H1 (cell line): ENCODE measurements around the gene MTMR2. TPM values are rescaled to one million over a fixed set of nuclear protein-coding genes. Genes with fewer than 3 reads are reported as not detected.

Experiments
- CTCF ChIA-PET: fragments of 300-600 bp; sonication (Branson Sonifier 250); formaldehyde crosslinking; loops from one replicate; lab custom pipeline; 2021; ENCODE audit not compliant: partially characterized antibody; lab: Charles Lee
- POLR2A ChIA-PET: fragments of 300-600 bp; sonication (Branson Sonifier 250); formaldehyde crosslinking; loops from one replicate; lab custom pipeline; 2021; ENCODE audit warnings: inconsistent platforms; ENCODE audit not compliant: partially characterized antibody; lab: Charles Lee
- DNase-seq, 2 experiments: peaks; one replicate each; pipeline versions ENCODE4 v3.0.0 to v3.0.0-alpha.2; 2010 to 2022; ENCODE audit warnings: low spot score in 2 of 2, low read depth in 1 of 2, mixed read lengths in 1 of 2
- FAIRE-seq: peaks from 2 replicates; lab custom pipeline; 2011; peaks lifted over from hg19 to GRCh38; lab: Jason Lieb, UNC
- H2AFZ ChIP-seq: 2 replicates; pipeline ENCODE4 v1.8.1; 2012; ENCODE audit warnings: low read length, inconsistent platforms
- H2AK5ac ChIP-seq: 2 replicates; pipeline ENCODE4 v1.6.1; 2013; ENCODE audit warnings: low read depth, low read length
- H2BK120ac ChIP-seq: replicated peaks from 2 replicates; pipeline ENCODE3; 2013; ENCODE audit warnings: low read depth, low read length, inconsistent platforms
- H2BK12ac ChIP-seq: 2 replicates; pipeline ENCODE4 v1.6.1; 2013; ENCODE audit warnings: low read depth, low read length
- H2BK15ac ChIP-seq: 2 replicates; pipeline ENCODE4 v1.6.1; 2013; ENCODE audit warnings: low read length
- H2BK20ac ChIP-seq: 2 replicates; pipeline ENCODE4 v1.6.1; 2013; ENCODE audit warnings: low read length
- H2BK5ac ChIP-seq: 2 replicates; pipeline ENCODE4 v1.6.1; 2013; ENCODE audit warnings: low read depth, low read length
- H3K14ac ChIP-seq: 2 replicates; pipeline ENCODE4 v1.6.1; 2013; ENCODE audit warnings: inconsistent platforms; ENCODE audit not compliant: insufficient read length
- H3K18ac ChIP-seq: 2 replicates; pipeline ENCODE4 v1.6.1; 2013; ENCODE audit warnings: low read length; ENCODE audit errors: extremely low read depth
- H3K23ac ChIP-seq: 2 replicates; pipeline ENCODE4 v1.6.1; 2013; ENCODE audit warnings: inconsistent platforms; ENCODE audit not compliant: insufficient read length
- H3K23me2 ChIP-seq: 2 replicates; pipeline ENCODE4 v1.6.1; 2013; ENCODE audit warnings: low read depth, low read length
- H3K27ac ChIP-seq: 2 replicates; pipeline ENCODE4 v1.6.1; 2011; ENCODE audit warnings: low read depth, low read length, inconsistent platforms
- H3K27me3 ChIP-seq, 4 experiments: replicated peaks in 1 of 4; 1 replicate in 1 of 4; 2 replicates in 3 of 4; pipeline versions ENCODE4 v1.6.1 to v1.8.1; 2011 to 2013; ENCODE audit warnings: low read length in 3 of 4, mild to moderate bottlenecking in 3 of 4, inconsistent platforms in 2 of 4, mixed read lengths in 2 of 4, moderate library complexity in 1 of 4; ENCODE audit not compliant: control insufficient read depth in 3 of 4, insufficient read depth in 3 of 4; ENCODE audit errors: extremely low read depth in 1 of 4
- H3K36me3 ChIP-seq, 4 experiments: 2 replicates each; pipeline versions ENCODE4 v1.6.1 to v1.8.1; 2011 to 2013; ENCODE audit warnings: mild to moderate bottlenecking in 4 of 4, low read length in 3 of 4, moderate library complexity in 2 of 4, control low read depth in 1 of 4, inconsistent platforms in 1 of 4; ENCODE audit not compliant: insufficient read depth in 4 of 4, control insufficient read depth in 2 of 4
- H3K4ac ChIP-seq: replicated peaks from 2 replicates; pipeline ENCODE3; 2013; ENCODE audit warnings: low read length, low read depth, mixed read lengths, inconsistent platforms; ENCODE audit not compliant: insufficient read length
- H3K4me1 ChIP-seq, 4 experiments: replicated peaks in 1 of 4; 1 replicate in 1 of 4; 2 replicates in 3 of 4; pipeline versions ENCODE4 v1.6.1 to v1.8.1; 2011 to 2013; ENCODE audit warnings: low read length in 3 of 4, inconsistent platforms in 2 of 4, mixed read lengths in 1 of 4; ENCODE audit not compliant: insufficient read depth in 4 of 4, control insufficient read depth in 3 of 4
- H3K4me2 ChIP-seq, 2 experiments: 2 replicates each; pipeline versions ENCODE4 v1.6.1 to v1.8.1; 2011 to 2013; ENCODE audit warnings: low read depth in 2 of 2, low read length in 2 of 2, control low read depth in 1 of 2, inconsistent platforms in 1 of 2, mild to moderate bottlenecking in 1 of 2; ENCODE audit not compliant: insufficient read depth in 1 of 2
- H3K4me3 ChIP-seq, 4 experiments: fragments of 200-600, 300-600 bp in 1 of 4; sonication (generic), shearing (Covaris generic), sonication (Bioruptor Twin) in 1 of 4; 2 replicates each; pipeline versions ENCODE4 v1.5.1 to v1.8.1; 2011 to 2016; ENCODE audit warnings: low read length in 4 of 4, low read depth in 3 of 4, control low read depth in 2 of 4, inconsistent platforms in 2 of 4, mild to moderate bottlenecking in 2 of 4, mixed read lengths in 1 of 4, moderate library complexity in 1 of 4; ENCODE audit not compliant: insufficient read depth in 2 of 4; ENCODE audit errors: extremely low read depth in 1 of 4
- H3K56ac ChIP-seq: replicated peaks from 2 replicates; pipeline ENCODE3; 2013; ENCODE audit warnings: low read depth, mild to moderate bottlenecking, mixed read lengths, low read length, inconsistent platforms; ENCODE audit not compliant: insufficient read length
- H3K79me1 ChIP-seq: 2 replicates; pipeline ENCODE4 v1.6.1; 2013; ENCODE audit warnings: low read depth, low read length, control low read depth
- H3K79me2 ChIP-seq, 2 experiments: 2 replicates each; pipeline versions ENCODE4 v1.6.1 to v1.8.1; 2012 to 2013; ENCODE audit warnings: low read length in 2 of 2, mild to moderate bottlenecking in 2 of 2, inconsistent platforms in 1 of 2; ENCODE audit not compliant: insufficient read depth in 2 of 2, control insufficient read depth in 1 of 2
- H3K9ac ChIP-seq, 4 experiments: replicated peaks in 1 of 4; 1 replicate in 1 of 4; 2 replicates in 3 of 4; pipeline versions ENCODE4 v1.6.1 to v1.8.1; 2011 to 2013; ENCODE audit warnings: low read depth in 3 of 4, low read length in 3 of 4, control low read depth in 2 of 4, mild to moderate bottlenecking in 2 of 4, moderate library complexity in 2 of 4, inconsistent platforms in 1 of 4; ENCODE audit errors: extremely low read depth in 1 of 4
- H3K9me3 ChIP-seq, 2 experiments: 2 replicates each; pipeline versions ENCODE4 v1.6.1 to v1.8.1; 2012 to 2013; ENCODE audit warnings: mild to moderate bottlenecking in 2 of 2, moderate library complexity in 2 of 2, control low read depth in 1 of 2, inconsistent platforms in 1 of 2, low read depth in 1 of 2, low read length in 1 of 2, mixed read lengths in 1 of 2; ENCODE audit not compliant: insufficient read depth in 2 of 2
- H4K20me1 ChIP-seq, 2 experiments: replicated peaks in 1 of 2; 2 replicates each; pipeline versions ENCODE3 to v1.8.1; 2011 to 2013; ENCODE audit warnings: inconsistent platforms in 2 of 2, low read length in 2 of 2, mild to moderate bottlenecking in 1 of 2; ENCODE audit not compliant: insufficient read depth in 2 of 2, control insufficient read depth in 1 of 2
- H4K5ac ChIP-seq: 2 replicates; pipeline ENCODE4 v1.6.1; 2013; ENCODE audit warnings: low read length, low read depth, mixed read lengths, inconsistent platforms; ENCODE audit not compliant: insufficient read length
- H4K8ac ChIP-seq: 2 replicates; pipeline ENCODE4 v1.8.0; 2013; ENCODE audit warnings: mild to moderate bottlenecking, moderate library complexity, low read length, inconsistent platforms; ENCODE audit not compliant: insufficient read depth; ENCODE audit errors: extremely low read depth
- H4K91ac ChIP-seq: replicated peaks from 2 replicates; pipeline ENCODE3; 2013; ENCODE audit warnings: low read length, mixed read lengths, inconsistent platforms; ENCODE audit not compliant: insufficient read length
- CBX5 ChIP-seq: fragments of 300-800, 300-1000 bp; sonication (generic); IDR thresholded peaks from 2 replicates; pipeline ENCODE4 v1.7.1; 2016; ENCODE audit warnings: antibody characterized with exemption, low read length, low read depth
- GABPA ChIP-seq: IDR thresholded peaks from 2 replicates; pipeline ENCODE4 v1.6.1; 2011; ENCODE audit warnings: mild to moderate bottlenecking, low read length, moderate library complexity, borderline replicate concordance; ENCODE audit not compliant: insufficient read depth
- KDM4A ChIP-seq: IDR thresholded peaks from one replicate; pipeline ENCODE4 v1.7.1; 2012; ENCODE audit warnings: low read depth, mild to moderate bottlenecking, moderate library complexity, low read length, inconsistent platforms; ENCODE audit not compliant: severe bottlenecking
- POU5F1 ChIP-seq: IDR thresholded peaks from 2 replicates; pipeline ENCODE4 v1.6.1; 2011; ENCODE audit warnings: low read depth, mild to moderate bottlenecking, low read length, moderate library complexity
- RAD21 ChIP-seq, 2 experiments: IDR thresholded peaks in 1 of 2; conservative IDR thresholded peaks in 1 of 2; 2 replicates each; pipeline ENCODE4 v1.6.1; 2011; ENCODE audit warnings: low read depth in 2 of 2, low read length in 2 of 2, improper control_type of control experiment in 1 of 2, inconsistent platforms in 1 of 2, mild to moderate bottlenecking in 1 of 2, moderate library complexity in 1 of 2
- RBBP5 ChIP-seq: IDR thresholded peaks from 2 replicates; pipeline ENCODE4 v1.7.1; 2012; ENCODE audit warnings: low read depth, mild to moderate bottlenecking, inconsistent platforms, low read length, moderate library complexity, borderline replicate concordance
- SIN3A ChIP-seq, 2 experiments: IDR thresholded peaks in 1 of 2; conservative IDR thresholded peaks in 1 of 2; 2 replicates each; pipeline ENCODE4 v1.6.1; 2011 to 2012; ENCODE audit warnings: low read length in 2 of 2, improper control_type of control experiment in 1 of 2, low read depth in 1 of 2, mild to moderate bottlenecking in 1 of 2
- SP4 ChIP-seq: IDR thresholded peaks from 2 replicates; pipeline ENCODE4 v1.6.1; 2012; ENCODE audit warnings: low read length, inconsistent platforms
- TAF7 ChIP-seq: optimal IDR thresholded peaks from 2 replicates; pipeline ENCODE3; 2011; ENCODE audit warnings: low read depth, mild to moderate bottlenecking, inconsistent platforms, low read length, moderate library complexity, borderline replicate concordance
- TEAD4 ChIP-seq: IDR thresholded peaks from 2 replicates; pipeline ENCODE4 v1.6.1; 2012; ENCODE audit warnings: low read depth, low read length, inconsistent platforms, mixed read lengths
- YY1 ChIP-seq: IDR thresholded peaks from 2 replicates; pipeline ENCODE4 v1.6.1; 2011; ENCODE audit warnings: low read depth, mild to moderate bottlenecking, low read length
- WGBS, 2 experiments: shearing (Covaris generic) in 1 of 2; methylation state at CpG; one replicate each; pipeline versions ENCODE4 v1.1.6 to v1.1.7; 2013 to 2015; ENCODE audit warnings: low lambda C conversion rate in 2 of 2, mixed read lengths in 2 of 2, inconsistent platforms in 1 of 2, low coverage in 1 of 2, missing lambda C conversion rate in 1 of 2; ENCODE audit not compliant: insufficient replicate concordance in 2 of 2, insufficient coverage in 1 of 2, insufficient read length in 1 of 2; ENCODE audit errors: extremely low coverage in 1 of 2, missing lambda C conversion rate in 1 of 2; 5-methylcytosine and 5-hydroxymethylcytosine counted together
- polyA plus RNA-seq, 7 experiments: library from polyadenylated mRNA; depleted of rRNA in 3 of 7; stranded (reverse) in 5 of 7; unstranded in 2 of 7; fragments of >200 nt in 5 of 7; fragments of 200-250 nt in 2 of 7; gene quantifications; 1 replicate in 5 of 7; 2 replicates in 1 of 7; 4 replicates in 1 of 7; pipeline versions ENCODE4 v1.2.1 to v1.2.3, GENCODE V29; 2011 to 2013; ENCODE audit warnings: missing spikeins in 2 of 7, mixed read lengths in 2 of 7
- total RNA-seq: library from RNA; stranded (reverse); fragmentation: NEBNext Ultra II Directional; extraction: Animal tissue kit (Norgen Biotek cat#: 25700); gene quantifications from 2 replicates; pipeline ENCODE4 v1.2.1, GENCODE V29; 2021

MTMR2 gene
- total and polyA plus RNA-seq, 2 of the 8 experiments (the other 6 are each of a cell fraction or from before 2014, with no cell fraction given) = 16.7 to 52.9 TPM

- Histone ChIP-seq H3K18ac (no peak overlapping the region), H3K23me2 (no peaks in the 10 kb centered on the region), H3K79me2 (no peaks in the 10 kb centered on the region), H4K5ac (no peak overlapping the region), H3K36me3 (no peaks in the 10 kb centered on the region), H3K27me3 (no peaks in the 10 kb centered on the region), H3K27ac (no peak overlapping the region), H3K4me2 (no peak overlapping the region), H3K4me1 (no peaks in the 10 kb centered on the region), H3K79me1 (no peaks in the 10 kb centered on the region), H3K23ac (no peak overlapping the region), H4K20me1 (no peaks in the 10 kb centered on the region), H3K4ac (no peak overlapping the region), H2AK5ac (no peak overlapping the region), H3K56ac (no peak overlapping the region), H2BK120ac (no peak overlapping the region), H2BK15ac (no peak overlapping the region), H4K91ac (no peak overlapping the region), H2BK5ac (no peak overlapping the region), H2BK20ac (no peak overlapping the region), H3K9me3 (peaks cover 31 to 36% of the 10 kb centered on the region in 2 experiments), H3K14ac (no peak overlapping the region), H2AFZ (no peak overlapping the region), H4K8ac (no peak overlapping the region), H3K9ac (no peak overlapping the region), H2BK12ac (no peak overlapping the region), H3K4me3 (no peak overlapping the region)
- ChIA-PET POLR2A (no interaction called here), CTCF (no interaction called here)
- no peak for DNase-seq
- 53% methylated on average over 1 of the region's 1 CpG; no CpG with 5 or more reads in 1 of the 2 experiments for WGBS, 2 experiments
- FAIRE-seq = no peak
- TF ChIP-seq YY1 = no peak
- no peak for TF ChIP-seq RAD21 (IDR thresholded peaks at IDR 0.05 in 1 of 2, conservative IDR thresholded peaks at IDR 0.05 in 1 of 2; ENCODE audit: low read depth in 2 of 2, low read length in 2 of 2)
- no peak for TF ChIP-seq CBX5
- TF ChIP-seq TAF7 = no peak
- TF ChIP-seq TEAD4 = no peak
- TF ChIP-seq SIN3A (conservative IDR thresholded peaks at IDR 0.05 in 1 of 2, IDR thresholded peaks at IDR 0.05 in 1 of 2; ENCODE audit: low read depth in 1 of 2, low read length in 2 of 2) = no peak
- no peak for TF ChIP-seq RBBP5
- TF ChIP-seq GABPA = no peak
- TF ChIP-seq POU5F1 = no peak
- TF ChIP-seq KDM4A = no peak
- no peak for TF ChIP-seq SP4
Observed at GRCh38 chr11:95943546-95943945, 19.6 kb upstream of the MTMR2 start.
